ENCODE data around the gene DLGAP3.

DNA sequence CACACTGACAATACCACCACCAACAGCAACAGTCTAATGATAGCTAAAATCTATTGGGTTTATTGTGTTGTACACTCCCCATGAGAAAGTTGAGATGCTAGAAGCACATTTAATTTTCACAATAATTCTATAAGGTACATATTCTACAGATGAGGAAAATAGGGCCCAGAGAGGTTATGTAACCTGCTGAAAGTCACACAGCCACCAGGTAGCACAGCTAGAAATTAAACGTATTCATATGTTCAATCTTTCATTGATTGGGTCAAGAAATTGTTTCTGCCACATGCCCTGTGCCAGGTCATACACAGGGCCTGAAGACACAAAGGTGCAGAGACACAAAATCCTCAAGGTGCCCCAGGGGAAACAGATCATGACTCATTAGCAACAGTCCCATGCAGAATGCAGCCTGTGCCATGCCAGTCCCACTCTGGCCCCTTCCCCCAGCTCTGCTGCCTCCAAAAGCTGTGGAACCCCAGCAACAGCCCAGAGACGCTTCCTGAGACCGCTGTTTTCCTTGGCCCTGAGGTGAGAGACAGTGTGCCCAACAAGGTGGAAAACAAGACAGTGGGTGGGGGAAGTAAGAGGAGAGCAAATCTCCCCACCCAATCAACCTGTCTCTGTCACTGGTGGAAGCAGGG is 104.5 kb downstream of the DLGAP3 start:
- TF ChIP-seq POLR2A (IDR thresholded peaks at IDR 0.05; ENCODE audit: low read depth, low read length): no peak
- TF ChIP-seq POLR2AphosphoS5 (IDR thresholded peaks at IDR 0.05; ENCODE audit: low read depth, low read length): no peak
